Measurements from ENCODE around the gene BBS9. TPM values are rescaled to one million over a fixed set of nuclear protein-coding genes. Genes with fewer than 3 reads are reported as not detected.
"Not testable (repeated sequence)": the region's sequence is repeated elsewhere in the genome, so short reads cannot be mapped to it uniquely, and the experiment has no call there.

Gene BBS9
- total RNA-seq, 2 donors from 2014 or later = 23.0 to 28.6 TPM

DNA sequence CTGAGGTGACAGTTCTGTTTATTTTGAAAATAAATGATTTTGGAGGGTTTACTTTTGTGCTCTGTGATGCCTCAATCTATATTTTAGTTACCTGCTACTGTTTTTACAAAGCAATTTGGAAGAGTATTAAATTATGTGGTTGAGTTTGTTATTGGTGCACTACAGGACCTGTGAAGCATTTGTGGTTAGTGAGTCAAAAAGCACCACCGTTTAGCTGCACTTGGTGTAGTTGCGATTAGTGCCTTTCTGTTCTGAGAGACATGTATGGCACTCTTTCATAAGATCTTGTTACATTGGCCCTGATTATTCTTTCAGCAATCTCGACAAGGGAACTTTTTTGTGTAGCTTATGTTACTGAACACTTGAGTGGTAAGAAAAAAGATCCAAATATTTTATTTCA lies 132.2 kb downstream of the BBS9 start:
- Histone ChIP-seq H3K4me3 (no peak overlapping the region), H3K9me3 (no peaks in the 10 kb centered on the region), H3K27me3 (replicated peaks; ENCODE audit: insufficient read depth) (no peaks in the 10 kb centered on the region), H3K4me1 (ENCODE audit: control insufficient read depth in 1 of 2, low read depth in 2 of 2) (no peaks in the 10 kb centered on the region), H3K27ac (no peak overlapping the region), H3K36me3 (no peaks in the 10 kb centered on the region)
- ATAC-seq (ENCODE audit: insufficient number of reproducible peaks, low FRiP score, low read depth) = no peak
- DNase-seq (ENCODE audit: low spot score) = no peak
- TF ChIP-seq, protein P1, sequence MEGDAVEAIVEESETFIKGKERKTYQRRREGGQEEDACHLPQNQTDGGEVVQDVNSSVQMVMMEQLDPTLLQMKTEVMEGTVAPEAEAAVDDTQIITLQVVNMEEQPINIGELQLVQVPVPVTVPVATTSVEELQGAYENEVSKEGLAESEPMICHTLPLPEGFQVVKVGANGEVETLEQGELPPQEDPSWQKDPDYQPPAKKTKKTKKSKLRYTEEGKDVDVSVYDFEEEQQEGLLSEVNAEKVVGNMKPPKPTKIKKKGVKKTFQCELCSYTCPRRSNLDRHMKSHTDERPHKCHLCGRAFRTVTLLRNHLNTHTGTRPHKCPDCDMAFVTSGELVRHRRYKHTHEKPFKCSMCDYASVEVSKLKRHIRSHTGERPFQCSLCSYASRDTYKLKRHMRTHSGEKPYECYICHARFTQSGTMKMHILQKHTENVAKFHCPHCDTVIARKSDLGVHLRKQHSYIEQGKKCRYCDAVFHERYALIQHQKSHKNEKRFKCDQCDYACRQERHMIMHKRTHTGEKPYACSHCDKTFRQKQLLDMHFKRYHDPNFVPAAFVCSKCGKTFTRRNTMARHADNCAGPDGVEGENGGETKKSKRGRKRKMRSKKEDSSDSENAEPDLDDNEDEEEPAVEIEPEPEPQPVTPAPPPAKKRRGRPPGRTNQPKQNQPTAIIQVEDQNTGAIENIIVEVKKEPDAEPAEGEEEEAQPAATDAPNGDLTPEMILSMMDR (IDR thresholded peaks at IDR 0.05) = no peak

DNA sequence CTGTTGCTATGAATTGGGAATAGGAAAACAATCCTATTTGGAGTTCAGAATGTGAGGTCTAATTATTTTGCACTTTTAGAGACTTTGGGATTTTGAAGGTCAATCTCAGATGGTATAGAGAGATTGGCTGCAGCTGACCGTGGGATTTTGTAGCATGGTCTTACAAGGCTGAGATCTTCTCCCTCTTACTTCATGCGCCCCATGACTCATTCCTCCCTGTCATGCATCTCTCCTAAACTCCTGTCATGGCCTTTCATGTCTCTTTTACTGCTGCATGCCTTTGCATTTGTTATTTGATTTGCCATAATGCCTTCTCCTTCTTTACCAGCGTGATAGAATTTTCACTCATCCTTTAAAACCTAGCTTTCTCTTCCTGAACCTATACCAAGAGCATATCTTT lies 133.1 kb downstream of the BBS9 start:
- Histone ChIP-seq H3K27me3 (replicated peaks; ENCODE audit: insufficient read depth) (no peaks in the 10 kb centered on the region), H3K9me3 (no peaks in the 10 kb centered on the region), H3K36me3 (no peaks in the 10 kb centered on the region), H3K4me1 (ENCODE audit: control insufficient read depth in 1 of 2, low read depth in 2 of 2) (no peaks in the 10 kb centered on the region), H3K4me3 (no peak overlapping the region), H3K27ac (no peak overlapping the region)
- TF ChIP-seq, protein P1 (IDR thresholded peaks at IDR 0.05) = no peak
- ATAC-seq (ENCODE audit: insufficient number of reproducible peaks, low FRiP score, low read depth) = no peak
- DNase-seq (ENCODE audit: low spot score) = no peak

DNA sequence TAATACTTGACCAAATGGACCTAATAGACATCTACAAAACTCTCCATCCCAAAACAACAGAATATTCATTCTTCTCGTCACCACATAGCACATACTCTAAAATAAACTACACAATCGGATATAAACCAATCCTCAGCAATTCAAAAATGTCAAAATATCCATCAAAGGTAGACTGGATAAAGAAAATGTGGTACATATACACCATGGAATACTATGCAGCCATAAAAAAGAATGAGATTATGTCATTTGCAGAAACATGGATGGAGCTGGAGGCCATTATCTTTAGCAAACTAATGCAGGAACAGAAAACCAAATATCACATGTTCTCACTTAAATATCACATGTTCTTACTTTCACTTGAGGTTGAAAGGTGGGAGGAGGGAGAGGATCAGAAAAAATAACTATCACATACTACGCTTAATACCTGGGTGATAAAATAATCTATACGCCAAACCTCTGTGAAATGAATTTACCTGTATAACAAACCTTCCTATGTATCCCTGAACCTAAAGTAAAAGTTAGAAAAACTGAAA lies 142.5 kb downstream of the BBS9 start:
- H3K36me3 ChIP-seq; DNase-seq (ENCODE audit: low spot score); H3K9me3 ChIP-seq; H3K27ac ChIP-seq; H3K4me1 ChIP-seq (ENCODE audit: control insufficient read depth in 1 of 2, low read depth in 2 of 2); ATAC-seq (ENCODE audit: insufficient number of reproducible peaks, low FRiP score, low read depth); H3K4me3 ChIP-seq; H3K27me3 ChIP-seq (replicated peaks; ENCODE audit: insufficient read depth): not testable (repeated sequence)

DNA sequence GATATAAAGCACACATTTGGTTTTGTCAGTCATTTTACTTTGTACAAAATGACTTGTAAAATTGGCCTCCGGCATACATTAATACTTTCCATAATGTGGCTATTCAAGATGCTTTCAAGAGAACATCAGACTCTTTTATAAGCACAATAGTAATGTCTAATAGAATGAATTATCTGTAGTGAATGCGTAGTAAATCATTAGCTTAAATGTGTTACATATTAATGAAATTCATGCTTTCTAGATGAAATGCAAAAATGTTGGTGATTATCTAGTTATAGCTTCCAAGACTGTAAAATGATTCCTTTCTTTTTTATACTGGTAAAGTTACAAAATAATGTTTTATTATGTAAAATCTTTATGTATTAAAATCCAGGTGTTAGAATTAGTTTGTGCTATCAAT lies 144.0 kb downstream of the BBS9 start:
- H3K9me3 ChIP-seq = peaks cover 9% of the 10 kb centered on the region
- TF ChIP-seq, protein P1 (IDR thresholded peaks at IDR 0.05) = no peak
- ATAC-seq (ENCODE audit: insufficient number of reproducible peaks, low FRiP score, low read depth) (no peak), DNase-seq (ENCODE audit: low spot score) (no peak)
- H3K27ac ChIP-seq = no peak overlapping the region
- peaks cover 6% of the 10 kb centered on the region for H3K36me3 ChIP-seq
- no peak overlapping the region for H3K4me3 ChIP-seq
- no peaks in the 10 kb centered on the region for H3K4me1 ChIP-seq (ENCODE audit: control insufficient read depth in 1 of 2, low read depth in 2 of 2)
- no peaks in the 10 kb centered on the region for H3K27me3 ChIP-seq (replicated peaks; ENCODE audit: insufficient read depth)

DNA sequence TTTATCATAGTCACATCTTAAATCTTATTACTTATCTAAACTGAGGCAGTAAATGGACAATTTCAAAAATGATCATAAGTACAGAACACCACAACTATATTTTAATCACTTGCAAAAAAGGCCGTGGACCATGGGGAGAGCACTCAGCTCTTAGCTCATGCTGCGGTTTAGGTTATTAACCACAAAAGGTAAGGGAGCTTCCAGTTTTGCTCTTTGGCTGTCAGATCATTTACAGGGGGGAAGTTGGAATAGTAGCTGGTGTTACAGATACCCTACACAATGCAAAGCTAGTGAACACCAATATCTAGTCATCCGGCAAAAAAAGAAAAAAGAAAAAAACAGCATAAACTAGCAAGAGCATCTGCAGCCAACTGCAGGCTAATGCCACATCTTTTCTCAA lies 147.0 kb downstream of the BBS9 start:
- peaks cover 6% of the 10 kb centered on the region for H3K36me3 ChIP-seq

More for the DNA sequence above, 147.0 kb downstream of the BBS9 start:
- DNase-seq (ENCODE audit: low spot score) = no peak
- Histone ChIP-seq H3K27ac (no peak overlapping the region), H3K4me1 (ENCODE audit: control insufficient read depth in 1 of 2, low read depth in 2 of 2) (no peaks in the 10 kb centered on the region), H3K4me3 (no peak overlapping the region), H3K9me3 (peaks cover 18% of the 10 kb centered on the region), H3K27me3 (replicated peaks; ENCODE audit: insufficient read depth) (no peaks in the 10 kb centered on the region)
- TF ChIP-seq, protein P1 (IDR thresholded peaks at IDR 0.05) = no peak
- no peak for ATAC-seq (ENCODE audit: insufficient number of reproducible peaks, low FRiP score, low read depth)

Measured in thoracic aorta (tissue), 2 donors.